ENCODE data around the gene DPM3. TPM values are rescaled to one million over a fixed set of nuclear protein-coding genes. Genes with fewer than 3 reads are reported as not detected.

Gene DPM3
- total RNA-seq, 1 donor from 2014 or later, result 51.0 TPM

Other genes with a start within 250 kb of the DPM3 start
- gene PMVK, start 203.8 kb downstream of the DPM3 start, total RNA-seq, result 44.7 and 44.8 TPM in 2 replicates
- 23.6 and 25.3 TPM in 2 replicates for gene PBXIP1, start 184.4 kb downstream of the DPM3 start, total RNA-seq
- gene PYGO2, start 178.7 kb downstream of the DPM3 start, total RNA-seq, result 30.4 and 30.6 TPM in 2 replicates
- 55.4 and 56.1 TPM in 2 replicates for gene SHC1, start 169.8 kb downstream of the DPM3 start, total RNA-seq
- 169 and 178 TPM in 2 replicates for gene CKS1B, start 165.8 kb downstream of the DPM3 start, total RNA-seq
- gene FLAD1, start 157.2 kb downstream of the DPM3 start, total RNA-seq, result 54.9 and 60.2 TPM in 2 replicates
- 0.48 and 2.0 TPM in 2 replicates for gene LENEP, start 146.9 kb downstream of the DPM3 start, total RNA-seq
- 147 and 154 TPM in 2 replicates for gene ZBTB7B, start 137.7 kb downstream of the DPM3 start, total RNA-seq
- gene DCST2, start 106.8 kb downstream of the DPM3 start, total RNA-seq, result 0.21 and 0.80 TPM in 2 replicates
- 0.11 TPM in 1 of 2 replicates, not detected in the other for gene DCST1, start 106.7 kb downstream of the DPM3 start, total RNA-seq
- gene ADAM15, start 89.2 kb downstream of the DPM3 start, total RNA-seq, result 72.0 and 74.8 TPM in 2 replicates
- 9.2 and 10.5 TPM in 2 replicates for gene EFNA4, start 76.8 kb downstream of the DPM3 start, total RNA-seq
- gene EFNA3, start 61.7 kb downstream of the DPM3 start, total RNA-seq, result 6.0 and 7.1 TPM in 2 replicates
- 0.18 and 0.39 TPM in 2 replicates for gene EFNA1, start 12.7 kb downstream of the DPM3 start, total RNA-seq
- gene SLC50A1, start 4.7 kb downstream of the DPM3 start, total RNA-seq, result 56.9 and 58.0 TPM in 2 replicates
- 237 and 247 TPM in 2 replicates for gene KRTCAP2, start 32.8 kb upstream of the DPM3 start, total RNA-seq
- 10.7 and 11.5 TPM in 2 replicates for gene TRIM46, start 33.3 kb upstream of the DPM3 start, total RNA-seq
- gene THBS3, start 67.4 kb upstream of the DPM3 start, total RNA-seq, result 10.4 and 13.1 TPM in 2 replicates
- 58.6 and 64.0 TPM in 2 replicates for gene MTX1, start 68.2 kb upstream of the DPM3 start, total RNA-seq
- gene ENTREP3, start 115.0 kb upstream of the DPM3 start, total RNA-seq, result 42.5 and 45.5 TPM in 2 replicates
- 113 and 123 TPM in 2 replicates for gene SCAMP3, start 121.8 kb upstream of the DPM3 start, total RNA-seq
- 95.7 and 96.8 TPM in 2 replicates for gene CLK2, start 133.0 kb upstream of the DPM3 start, total RNA-seq
- 4.8 and 5.4 TPM in 2 replicates for gene HCN3, start 136.9 kb upstream of the DPM3 start, total RNA-seq
- gene PKLR, start 160.9 kb upstream of the DPM3 start, total RNA-seq, result not detected in 2 replicates
- 342 and 361 TPM in 2 replicates for gene FDPS, start 168.3 kb upstream of the DPM3 start, total RNA-seq
- gene RUSC1, start 180.4 kb upstream of the DPM3 start, total RNA-seq, result 31.4 and 34.5 TPM in 2 replicates

All from activated T-helper 2 cell treated with anti-CD3 and anti-CD28 coated beads, Interferon-gamma antibody, Interleukin-2, Interleukin-4, amounts not matched to agents 10 μg/mL and 5 μg/mL and 100 μg/mL, durations not matched to agents 14 hours and 24 hours and 36 hours (primary cell).